NOMO-1 treated with dmso at 0.1 percent for 144 hours (cell line): Measurements from ENCODE around the gene ZNF320.
"Not testable (repeated sequence)": the region's sequence is repeated elsewhere in the genome, so short reads cannot be mapped to it uniquely, and the experiment has no call there.

Experiments
- DNase-seq: peaks from one replicate; lab custom pipeline; 2025; ENCODE audit not compliant: unreplicated experiment; lab: John Stamatoyannopoulos, UW

ZNF320 gene

DNA sequence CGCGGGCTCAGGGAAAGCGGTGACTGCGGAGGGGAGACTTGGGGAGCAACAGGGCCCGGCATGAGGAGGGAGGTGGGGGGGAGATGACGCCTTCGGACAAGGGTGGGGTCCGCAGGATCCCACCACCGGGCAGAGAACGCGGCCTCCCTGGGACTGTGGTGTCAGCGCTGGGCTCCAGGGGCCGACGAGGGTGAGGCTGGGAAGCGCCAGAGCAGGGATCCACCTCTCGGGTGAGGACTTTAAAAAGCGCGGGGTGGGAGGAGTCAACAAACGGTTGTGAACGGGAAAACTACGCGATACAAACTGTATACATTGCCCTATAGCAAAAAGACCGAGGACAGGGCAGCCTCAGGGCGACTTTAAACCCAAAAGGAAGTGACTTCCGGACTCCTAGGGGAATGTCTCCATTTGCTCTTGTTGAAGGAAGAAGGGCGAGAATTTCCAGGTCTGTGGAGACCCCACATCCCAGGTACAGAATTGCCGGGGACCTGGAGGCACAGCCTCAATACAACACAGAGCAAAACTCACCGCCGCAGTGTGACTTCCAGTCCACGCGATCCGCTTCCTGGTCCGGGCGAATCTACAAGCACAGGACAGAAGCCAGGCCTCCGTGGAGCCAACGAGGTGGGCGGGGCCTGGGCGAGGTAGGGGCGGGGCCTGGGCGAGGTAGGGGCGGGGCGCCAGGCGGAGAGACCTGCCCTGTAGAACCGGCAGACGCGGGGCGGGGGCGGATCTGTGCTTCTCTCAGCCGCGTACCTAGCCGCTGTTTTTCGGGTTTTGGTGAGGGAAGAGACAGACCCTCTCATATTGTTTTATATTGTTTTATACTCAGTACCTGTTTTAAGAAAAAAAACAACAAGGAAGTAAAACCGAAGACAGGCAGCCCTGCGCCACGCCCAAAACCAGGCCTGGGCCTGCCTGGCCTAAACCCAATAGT lies 25.7 kb upstream of the ZNF320 start, which contains the start of gene ZNF888:
TSS of gene ZNF888 (minus strand) at position 588 of the 937 bp plus-strand sequence. CDS start 5,555 bp downstream, outside the sequence.
- peak; percentile 75 for DNase-seq

DNA sequence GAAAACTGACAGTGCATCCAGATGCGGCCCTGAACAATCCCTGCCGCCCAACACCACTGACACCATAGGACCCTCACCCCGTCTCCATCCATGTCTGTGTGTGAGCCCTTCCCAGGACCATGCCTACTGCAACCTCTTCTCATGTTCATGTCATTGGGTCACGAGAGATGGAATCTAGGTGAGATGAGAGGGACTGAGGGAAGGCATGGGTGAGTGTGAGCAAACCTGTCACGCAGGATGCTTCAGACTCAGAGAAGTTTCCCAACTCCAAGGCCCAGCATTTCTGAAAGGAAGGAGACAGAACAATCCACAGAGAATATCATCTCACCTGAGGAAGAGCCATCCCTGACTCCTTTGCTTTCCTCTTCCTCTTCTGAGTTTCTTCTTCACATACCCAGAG lies 20.1 kb upstream of the ZNF320 start:
- DNase-seq = no peak

DNA sequence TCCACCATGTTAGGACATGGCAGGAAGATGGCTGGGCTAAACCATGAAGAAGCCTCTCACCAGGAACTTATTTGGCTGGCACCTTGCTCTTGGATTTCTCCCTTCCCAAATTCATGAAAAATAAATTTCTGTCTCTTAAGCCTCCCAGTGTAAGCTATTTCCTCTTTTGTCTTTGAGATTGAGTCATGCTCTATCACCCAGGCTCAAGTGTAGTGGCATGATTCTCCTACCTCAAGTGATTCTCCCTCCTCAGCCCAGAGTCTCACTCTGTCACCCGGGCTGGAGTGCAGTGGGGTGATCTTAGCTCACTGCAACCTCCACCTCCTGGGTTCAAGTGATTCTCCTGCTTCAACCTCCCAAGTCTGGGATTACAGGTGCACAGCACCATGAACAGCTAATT lies 13.2 kb upstream of the ZNF320 start:
- DNase-seq = no peak

DNA sequence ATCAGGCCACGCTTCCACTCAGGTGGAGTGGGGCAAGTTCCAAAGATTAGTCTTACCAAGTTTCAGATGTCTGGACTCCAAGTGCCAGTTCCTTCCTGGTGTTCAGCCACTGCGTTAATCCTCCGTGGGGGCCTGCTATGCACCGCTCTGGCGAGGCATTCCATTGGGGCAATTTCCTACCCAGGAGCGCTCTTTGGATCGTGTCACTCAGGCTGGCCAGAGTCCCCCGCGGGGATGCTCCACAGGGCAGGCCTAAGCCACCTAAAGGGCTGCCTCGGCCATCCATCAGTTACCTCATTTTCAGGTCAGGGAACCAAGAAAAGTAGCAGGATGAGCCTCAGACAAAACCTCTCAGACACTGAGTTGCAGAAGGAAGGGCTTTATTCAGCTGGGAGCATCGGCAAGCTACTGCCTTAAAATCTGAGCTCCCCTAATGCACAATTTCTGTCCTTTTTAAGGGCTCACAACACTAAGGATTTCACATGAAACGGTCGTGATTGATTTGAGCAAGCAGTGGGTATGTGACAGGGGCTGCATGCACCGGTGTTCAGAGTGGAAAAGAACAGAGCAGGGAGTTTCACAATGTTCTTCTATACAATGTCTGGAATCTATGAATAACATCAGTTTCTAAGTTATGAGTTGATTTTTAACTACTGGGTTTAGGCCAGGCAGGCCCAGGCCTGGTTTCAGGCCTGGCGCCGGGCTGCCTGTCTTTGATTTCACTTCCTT lies 6.8 kb upstream of the ZNF320 start:
- DNase-seq = not testable (repeated sequence)

DNA sequence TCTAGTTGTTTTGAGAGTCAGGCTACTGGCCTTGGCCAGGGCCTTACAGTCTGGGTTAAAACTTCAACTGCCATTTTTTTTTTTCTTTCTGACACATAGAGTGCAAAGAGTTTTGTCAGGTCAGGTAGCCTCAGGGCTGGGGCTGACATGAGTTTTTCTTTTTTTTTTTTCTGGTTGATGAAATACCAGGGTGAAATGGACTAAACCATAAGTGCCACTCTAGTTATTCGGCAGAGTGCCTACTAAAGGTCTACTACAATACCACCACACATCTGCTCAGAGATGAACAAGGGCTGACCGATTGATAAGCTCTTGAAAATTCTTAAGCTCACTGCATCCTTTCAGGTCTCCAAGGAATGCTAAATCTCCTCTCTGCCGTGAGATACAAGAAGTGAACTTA lies 4.4 kb upstream of the ZNF320 start:
- no peak for DNase-seq

DNA sequence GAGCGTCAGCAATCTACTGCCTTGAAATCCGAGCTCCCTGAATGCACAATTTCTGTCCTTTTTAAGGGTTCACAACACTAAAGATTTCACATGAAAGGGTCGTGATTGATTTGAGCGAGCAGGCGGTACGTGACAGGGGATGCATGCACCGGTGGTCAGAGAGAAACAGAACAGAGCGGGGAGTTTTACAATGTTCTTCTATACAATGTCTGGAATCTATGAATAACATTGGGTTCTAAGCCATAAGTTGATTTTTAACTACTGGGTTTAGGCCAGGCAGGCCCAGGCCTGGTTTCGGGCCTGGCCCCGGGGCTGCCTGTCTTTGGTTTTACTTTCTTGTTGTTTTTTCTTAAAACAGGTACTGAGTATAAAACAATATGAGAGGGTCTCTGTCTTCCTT lies 1.2 kb upstream of the ZNF320 start:
- not testable (repeated sequence) for DNase-seq

DNA sequence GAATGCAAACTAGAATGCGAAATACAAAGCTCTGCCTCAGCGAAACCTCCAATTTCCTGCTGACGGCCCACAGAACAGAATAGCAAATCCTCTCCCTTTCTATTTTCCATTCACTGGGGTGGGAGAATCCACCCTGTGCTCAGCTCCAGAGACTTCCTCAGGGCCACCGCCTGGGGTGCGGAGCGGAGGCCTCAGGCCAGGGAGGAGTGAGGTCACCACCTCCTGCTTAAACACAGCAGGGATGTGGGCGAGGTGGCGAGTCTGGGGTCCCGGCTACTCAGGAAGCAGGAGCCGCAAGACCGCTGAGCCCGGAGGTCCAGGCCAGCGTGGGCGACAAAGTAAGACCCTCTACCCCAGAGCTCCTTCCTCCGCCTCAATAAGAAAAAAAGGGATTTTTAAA lies 666 bp upstream of the ZNF320 start:
- no peak for DNase-seq

DNA sequence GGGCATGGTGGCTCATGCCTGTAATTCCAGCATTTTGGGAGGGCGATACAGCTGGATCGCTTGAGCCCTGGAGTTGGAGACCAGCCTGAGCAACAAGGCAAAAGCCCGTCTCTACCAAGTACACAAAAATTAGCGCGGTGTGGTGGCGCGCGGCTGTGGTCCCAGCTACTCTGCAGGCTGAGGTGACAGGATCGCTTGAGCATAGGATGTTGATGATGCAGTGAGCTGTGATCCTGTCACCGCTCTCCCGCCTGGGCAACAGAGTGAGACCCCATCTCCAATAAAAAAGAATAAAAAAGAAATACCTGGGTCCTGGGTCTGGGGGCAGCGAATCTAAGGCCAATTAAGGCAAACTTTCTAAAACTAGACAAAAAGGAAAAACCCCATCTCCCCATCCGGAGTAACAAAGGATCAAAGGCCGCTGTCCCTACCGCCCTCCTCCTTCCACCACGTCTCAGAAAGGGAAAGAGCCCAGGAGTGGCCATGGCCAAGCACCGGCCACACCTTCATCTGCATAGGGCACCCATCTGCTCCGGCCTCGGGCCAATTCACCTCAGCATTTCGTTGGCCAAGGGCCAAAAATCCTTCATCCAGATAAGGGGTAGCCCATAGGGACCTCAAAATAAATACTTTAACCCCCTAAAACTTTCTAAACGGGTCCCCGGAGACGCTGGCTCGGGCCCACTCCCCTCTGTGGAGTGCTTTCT lies 851 bp downstream of the ZNF320 start:
- no peak for DNase-seq

DNA sequence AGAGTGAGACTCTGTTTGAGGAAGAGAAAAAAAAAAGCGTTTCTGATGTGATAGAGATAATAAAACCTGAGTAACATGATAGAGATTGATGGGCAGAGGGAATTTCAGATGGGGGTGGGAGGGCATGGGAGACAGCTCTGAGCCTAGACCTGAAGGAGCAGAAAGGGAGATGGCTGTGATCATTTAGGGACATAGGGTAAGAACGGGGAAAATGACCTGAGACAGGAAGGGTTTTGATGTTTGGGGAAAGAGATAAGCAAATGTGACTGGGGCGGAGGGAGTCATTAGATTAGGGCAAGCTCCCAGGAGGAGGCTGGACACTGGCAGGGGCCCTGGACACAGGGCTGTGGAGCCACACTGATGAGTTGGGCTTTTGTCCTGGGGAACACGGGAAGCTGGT lies 6.1 kb downstream of the ZNF320 start:
- DNase-seq = no peak

DNA sequence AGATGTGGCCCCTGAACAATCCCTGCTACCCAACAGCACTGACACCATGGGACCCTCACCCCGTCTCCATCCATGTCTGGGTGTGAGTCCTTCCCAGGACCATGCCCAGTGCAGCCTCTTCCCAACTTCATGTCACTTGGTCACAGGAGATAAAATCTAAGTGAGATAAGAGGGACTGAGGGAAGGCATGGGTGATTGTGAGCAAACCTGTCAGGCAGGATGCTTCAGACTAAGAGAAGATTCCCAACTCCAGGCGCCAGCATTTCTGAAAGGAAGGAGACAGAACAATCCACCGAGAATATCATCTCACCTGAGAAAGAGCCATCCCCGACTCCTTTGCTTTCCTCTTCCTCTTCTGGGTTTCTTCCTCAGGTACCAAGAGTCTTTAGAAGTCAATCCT lies 7.5 kb downstream of the ZNF320 start:
- no peak for DNase-seq

DNA sequence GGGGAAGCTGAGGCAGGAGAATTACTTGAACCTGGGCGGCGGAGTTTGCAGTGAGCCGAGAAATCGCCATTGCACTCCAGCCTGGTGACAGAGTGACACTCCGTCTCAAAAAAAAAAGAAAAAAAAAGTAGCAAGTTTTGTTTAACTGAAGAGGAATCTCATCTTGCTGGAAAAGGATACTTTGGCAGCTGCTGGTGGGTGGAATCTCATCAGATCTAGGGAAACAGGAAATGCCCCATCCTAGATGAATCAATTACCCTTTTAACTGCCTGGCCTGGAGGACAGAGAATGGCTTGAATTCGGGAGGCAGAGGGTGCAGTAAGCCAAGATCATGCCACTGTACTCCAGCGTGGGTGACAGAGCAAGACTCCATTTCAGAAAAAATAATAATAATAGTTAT lies 8.4 kb downstream of the ZNF320 start:
- DNase-seq = no peak

DNA sequence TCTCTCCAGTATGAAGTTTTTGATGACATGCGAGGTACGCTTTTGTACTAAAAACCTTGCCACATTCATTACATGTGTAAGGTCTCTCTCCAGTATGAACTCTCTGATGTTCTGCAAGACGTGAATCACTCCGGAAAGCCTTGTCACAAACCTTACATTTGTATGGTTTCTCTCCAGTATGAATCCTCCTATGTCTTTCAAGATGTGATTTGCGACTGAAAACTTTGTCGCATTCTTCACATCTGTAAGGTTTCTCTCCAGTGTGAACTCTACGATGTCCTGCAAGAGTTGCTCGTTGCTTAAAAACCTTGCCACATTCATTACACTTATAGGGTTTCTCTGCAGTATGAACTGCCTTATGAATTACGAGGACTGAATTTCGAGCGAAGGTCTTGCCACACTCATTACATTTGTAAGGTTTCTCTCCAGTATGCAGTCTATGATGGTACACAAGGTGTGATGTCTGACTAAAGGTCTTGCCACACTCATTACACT lies 16.5 kb downstream of the ZNF320 start:
- DNase-seq = no peak

DNA sequence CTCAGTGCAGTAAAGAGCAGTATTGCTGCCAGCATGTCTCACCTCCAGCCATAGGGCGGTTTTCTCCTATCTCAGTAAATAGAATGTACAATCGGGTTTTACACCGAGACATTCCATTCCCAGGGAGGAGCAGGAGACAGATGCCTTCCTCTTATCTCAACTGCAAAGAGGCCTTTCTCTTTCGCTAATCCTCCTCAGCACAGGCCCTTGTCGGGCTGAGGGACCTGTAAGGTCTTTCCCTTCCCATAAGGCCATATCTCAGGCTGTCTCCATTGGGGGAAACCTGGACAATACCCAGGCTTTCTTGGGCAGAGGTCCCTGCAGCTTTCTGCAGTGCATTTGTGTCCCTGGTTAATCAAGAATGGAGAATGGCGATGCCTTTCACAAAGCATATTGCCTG lies 24.4 kb downstream of the ZNF320 start:
- DNase-seq = not testable (repeated sequence)

DNA sequence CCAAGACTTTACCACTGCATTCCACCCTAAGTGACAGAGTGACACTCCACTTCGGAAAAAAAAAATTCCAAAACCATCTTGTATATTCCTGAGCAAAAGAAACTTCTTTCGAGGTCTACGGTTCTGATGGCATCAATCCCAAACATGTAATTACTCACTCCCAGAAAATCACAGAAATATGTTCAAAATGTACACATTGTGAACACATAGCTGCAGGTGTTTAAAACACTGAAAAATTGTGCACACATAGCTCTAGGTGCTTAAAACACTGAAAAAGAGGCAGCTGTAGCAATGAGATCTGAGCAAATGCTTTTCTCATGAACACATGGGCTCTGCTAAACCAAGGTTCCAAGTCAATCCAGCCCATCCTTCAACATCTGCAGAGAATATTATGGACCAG lies 26.0 kb downstream of the ZNF320 start:
- no peak for DNase-seq

DNA sequence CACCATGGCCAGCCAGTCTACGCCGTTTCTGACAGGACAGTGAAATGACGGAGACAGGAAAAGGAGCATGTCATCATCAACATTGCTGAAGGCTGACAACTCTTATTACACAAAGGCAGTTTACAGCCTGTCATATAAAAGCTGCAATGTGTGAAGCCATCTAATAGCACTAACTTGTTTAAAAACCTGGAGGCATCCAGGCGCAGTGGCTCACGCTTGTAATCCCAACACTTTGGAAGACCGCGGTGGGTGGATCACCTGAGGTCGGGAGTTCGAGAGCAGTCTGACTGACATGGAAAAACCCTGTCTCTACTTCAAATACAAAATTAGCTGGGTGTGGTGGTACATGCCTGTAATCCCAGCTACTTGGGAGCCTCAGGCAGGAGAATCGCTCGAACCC lies 29.4 kb downstream of the ZNF320 start:
- DNase-seq = not testable (repeated sequence)

DNA sequence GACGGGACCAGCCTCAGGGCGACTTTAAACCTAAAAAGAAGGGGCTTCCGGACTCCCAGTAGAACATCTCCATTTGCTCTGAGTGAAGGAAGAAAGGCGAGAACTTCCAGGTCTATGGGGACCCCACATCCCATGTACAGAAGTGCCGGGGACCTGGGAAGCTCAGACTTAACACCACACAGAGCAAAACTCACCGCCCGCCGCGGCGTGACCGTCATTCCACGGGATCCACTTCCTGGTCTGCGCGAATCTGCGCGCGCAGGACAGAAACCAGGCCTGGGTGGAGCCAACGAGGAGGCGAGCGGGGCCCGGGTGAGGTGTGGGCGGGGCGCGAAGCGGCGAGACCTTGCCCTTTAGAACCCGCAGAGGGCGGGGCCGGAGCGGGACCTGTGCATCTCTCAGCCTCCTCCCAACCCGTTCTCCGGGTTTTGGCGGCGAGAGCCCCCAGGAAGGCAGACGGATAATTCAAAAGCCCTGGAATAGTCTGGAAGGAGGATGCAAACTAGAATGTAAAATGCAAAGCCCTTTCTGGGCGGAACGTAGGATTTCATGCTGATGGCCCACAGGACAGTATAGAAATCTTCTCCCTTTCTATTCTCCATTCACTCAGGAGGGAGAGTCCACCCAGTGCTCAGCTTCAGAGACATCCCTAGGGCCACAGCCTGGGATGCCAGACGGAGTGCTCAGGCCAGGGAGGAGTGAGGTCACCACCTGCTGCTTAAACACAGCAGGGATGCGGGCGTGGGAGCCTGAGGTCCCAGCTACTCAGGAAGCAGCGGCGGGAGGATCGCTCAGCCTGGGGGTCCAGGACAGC lies 39.9 kb downstream of the ZNF320 start, which contains the start of gene ZNF468:
TSS of gene ZNF468 (minus strand) at position 242 of the 814 bp plus-strand sequence. CDS start 3,347 bp downstream, outside the sequence.
- DNase-seq = peak; percentile 49

DNA sequence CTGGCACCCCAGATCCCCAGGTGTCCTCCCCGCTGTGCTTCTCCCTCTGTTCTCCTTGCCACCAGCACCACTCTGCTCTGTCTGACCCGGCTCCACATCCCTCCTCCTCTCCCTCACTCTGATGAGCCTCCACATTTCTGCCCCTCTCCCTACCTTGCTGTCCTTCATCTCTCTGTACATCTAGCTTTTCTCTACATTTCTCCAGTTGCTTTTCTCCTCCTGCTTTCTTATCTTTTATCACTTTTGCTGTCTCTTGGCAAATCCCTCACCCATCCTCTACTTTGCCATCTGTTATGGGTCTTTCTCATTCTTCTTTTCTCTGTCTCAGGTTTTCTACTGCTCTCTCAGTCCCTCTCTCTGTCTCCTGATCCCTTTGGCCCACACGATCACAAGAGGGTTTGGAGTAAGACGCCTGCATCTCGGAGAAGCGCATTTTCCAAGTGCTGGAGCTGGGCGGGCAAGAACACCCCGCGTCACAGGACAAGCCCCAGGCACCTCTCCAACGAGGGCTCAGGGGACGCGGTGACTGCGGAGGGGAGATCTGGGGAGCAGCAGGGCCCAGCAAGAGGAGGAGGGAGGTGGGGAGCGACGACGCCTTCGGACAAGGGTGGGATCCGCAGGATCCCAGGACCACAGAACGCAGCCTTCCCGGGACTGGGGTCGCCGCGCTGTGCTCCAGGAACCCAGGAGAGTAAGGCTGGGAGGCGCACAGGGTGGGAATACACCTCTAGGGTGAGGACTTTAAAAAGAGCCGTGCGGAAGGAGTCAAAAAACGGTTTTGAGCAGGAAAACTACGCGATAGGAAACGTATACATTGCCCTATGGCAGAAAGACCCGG lies 40.7 kb downstream of the ZNF320 start:
- DNase-seq = not testable (repeated sequence)
